GM19438 (cell line): ENCODE data around the gene ADD3.

ENCODE experiments used
- ATAC-seq: cut with Tn5 transposase; IDR thresholded peaks from one replicate; pipeline ENCODE4 v1.9.1; 2021; ENCODE audit warnings: low read depth; ENCODE audit not compliant: unreplicated experiment

The ADD3 gene

GRCh38 chr10:110169586-110169985, 161.8 kb downstream of the ADD3 start:
- ATAC-seq: no peak

- no peak for ATAC-seq
These were observed 162.6 kb downstream of the ADD3 start for GRCh38 chr10:110170142-110170971.

DNA sequence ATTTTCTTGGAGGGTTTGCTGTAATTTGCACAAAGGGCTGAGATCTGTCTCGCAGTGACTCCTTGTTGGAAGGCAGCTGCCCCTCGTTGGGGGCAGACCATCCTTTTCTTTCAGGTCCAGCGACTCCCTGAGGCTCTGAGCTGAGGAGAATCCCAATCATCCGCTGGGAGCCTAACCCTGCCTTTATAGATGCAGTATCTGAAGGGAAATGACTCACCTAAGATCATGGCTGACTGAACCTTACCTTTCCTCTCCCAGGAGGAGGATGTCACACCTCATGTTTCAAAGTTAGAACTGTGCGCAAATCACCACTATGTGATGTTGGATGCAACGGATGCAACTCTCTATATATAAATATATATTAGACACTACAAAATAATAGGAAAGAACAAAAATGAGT, 163.2 kb downstream of the ADD3 start:
- no peak for ATAC-seq

DNA sequence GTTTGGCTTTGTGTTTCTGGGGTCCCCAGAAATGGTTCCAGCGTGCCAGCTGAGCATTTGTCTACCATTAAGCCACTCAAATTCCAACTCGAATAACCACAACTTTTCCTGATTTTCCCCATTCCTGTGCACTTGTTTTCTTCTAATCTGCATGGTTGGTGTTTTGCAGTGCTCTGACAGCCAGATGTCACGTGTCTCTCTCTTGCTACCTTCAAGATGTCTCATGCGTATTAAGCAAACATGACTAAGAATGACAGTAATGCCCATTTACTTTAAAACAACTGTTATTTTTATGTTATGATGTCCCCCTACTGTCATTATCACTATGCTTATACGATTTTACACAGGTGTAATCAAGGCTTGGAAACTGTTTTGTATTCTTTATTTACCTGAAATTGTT, 164.4 kb downstream of the ADD3 start:
- no peak for ATAC-seq

- ATAC-seq: no peak
These were observed 166.4 kb downstream of the ADD3 start for GRCh38 chr10:110174201-110174600.

DNA sequence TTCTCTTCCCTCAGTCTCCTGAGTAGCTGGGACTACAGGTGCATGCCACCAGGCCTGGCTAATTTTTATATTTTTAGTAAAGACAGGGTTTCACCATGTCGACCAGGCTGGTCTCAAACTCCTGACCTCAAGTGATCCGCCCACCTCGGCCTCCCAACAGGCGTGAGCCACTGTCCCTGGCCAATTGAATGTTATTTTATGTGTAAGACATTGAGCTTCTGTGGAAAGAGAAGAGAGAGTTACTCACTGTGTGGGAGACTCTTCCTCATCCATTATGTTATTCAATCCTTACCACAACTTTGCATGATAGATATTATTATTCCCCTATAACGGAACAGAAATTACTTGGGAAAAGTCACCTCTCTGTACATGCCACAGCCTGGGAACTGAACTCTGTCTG, 167.0 kb downstream of the ADD3 start:
- ATAC-seq: no peak

DNA sequence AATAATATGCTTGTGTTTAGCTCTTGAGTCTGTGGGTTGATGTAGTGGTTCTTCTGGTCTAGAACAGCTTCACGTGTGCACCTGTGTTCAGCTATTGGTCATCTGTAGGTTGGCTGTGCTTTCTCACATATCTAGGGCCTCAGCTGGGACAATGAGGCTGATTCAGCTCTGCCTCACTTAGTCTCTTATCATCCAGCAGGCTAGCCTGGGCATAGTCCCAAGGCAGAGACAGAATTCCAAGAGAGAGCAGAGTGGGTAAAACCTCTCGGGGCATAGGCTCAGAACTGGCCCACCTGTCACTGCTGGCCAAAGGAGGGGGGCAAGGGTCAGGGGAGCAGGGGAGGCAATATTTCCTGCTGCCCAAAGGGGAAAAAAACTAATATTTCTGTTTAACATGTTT, 167.6 kb downstream of the ADD3 start:
- no peak for ATAC-seq

DNA sequence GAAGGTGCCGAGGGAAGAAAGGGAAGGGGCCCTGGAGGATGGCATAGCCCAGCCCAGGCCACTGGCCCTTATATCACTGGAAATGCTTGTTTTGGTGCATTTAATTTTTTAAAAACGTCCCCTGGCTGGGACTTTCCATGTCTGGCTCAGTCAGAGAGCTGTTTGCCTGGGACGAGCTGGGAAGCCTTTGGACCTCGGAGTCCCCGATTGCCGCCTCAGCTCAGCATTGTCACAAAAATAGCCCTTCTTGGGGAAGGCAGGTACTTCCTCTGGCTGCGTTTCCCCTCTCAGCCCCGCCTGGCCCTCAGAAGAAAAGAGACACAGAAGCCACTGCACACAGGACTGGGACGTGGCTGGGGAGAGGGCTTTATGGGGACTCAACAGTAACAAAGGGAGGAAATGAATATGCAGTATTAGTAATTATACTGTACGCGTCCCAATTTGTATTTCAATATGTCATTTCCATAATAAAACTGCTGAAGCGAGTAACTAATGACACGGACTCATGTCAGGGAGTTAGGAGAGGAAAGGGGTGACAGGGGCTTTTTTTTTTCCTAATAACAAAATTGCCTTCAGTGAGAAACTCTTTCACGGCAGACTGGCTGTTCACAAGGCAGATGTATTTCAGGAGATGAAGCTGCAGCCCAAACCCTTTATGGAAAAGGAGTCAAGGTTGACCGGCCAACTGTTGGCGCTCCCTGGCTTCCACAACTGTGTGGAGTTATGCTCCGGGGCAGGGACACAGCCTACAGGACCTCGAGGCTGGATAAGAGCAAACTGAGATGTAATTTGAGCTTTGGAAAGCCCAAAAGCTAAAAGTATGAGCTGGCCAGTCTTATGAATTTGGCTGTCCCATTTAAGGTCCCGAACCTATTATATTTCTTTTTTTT, 168.6 kb downstream of the ADD3 start:
- no peak for ATAC-seq

GRCh38 chr10:110179220-110179619, 171.4 kb downstream of the ADD3 start:
- no peak for ATAC-seq

DNA sequence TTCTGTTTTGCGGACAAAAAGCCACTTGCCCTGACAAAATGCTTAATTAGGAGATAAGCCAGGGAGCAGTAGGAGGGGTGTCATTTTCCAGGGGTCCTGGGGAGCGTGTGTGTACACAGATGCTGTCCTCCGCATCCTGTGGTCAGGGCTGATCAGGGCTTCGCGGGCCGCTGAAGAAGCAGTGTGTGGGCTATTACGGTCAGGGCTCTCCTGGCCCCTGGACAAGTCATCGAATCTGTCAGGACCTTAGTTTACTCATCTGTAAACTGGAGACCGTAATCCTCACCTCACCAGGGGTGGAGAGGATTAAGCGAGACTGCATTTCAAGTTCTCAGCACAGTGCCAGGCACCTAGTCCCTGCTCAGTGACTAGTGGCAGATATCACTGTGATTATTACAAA, 173.7 kb downstream of the ADD3 start:
- no peak for ATAC-seq

DNA sequence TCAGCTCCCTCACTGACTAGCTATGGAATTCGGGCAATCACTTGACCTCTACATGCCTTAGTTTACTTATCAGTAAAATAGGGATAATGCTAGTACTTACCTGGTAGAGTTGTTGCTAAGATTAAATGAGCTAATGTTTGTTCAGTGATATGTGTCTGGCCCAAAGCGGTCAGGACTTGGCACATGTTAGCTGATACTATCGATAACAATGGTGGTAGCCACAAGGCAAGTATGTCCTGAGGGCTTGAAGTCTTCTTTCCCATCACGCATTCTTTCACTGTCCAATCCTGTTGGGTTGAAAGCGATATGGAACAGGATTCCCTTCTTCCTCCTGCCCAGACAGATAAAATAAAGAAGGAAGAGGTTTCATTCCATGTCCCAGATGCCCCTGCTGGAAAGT, 174.1 kb downstream of the ADD3 start:
- ATAC-seq: no peak

DNA sequence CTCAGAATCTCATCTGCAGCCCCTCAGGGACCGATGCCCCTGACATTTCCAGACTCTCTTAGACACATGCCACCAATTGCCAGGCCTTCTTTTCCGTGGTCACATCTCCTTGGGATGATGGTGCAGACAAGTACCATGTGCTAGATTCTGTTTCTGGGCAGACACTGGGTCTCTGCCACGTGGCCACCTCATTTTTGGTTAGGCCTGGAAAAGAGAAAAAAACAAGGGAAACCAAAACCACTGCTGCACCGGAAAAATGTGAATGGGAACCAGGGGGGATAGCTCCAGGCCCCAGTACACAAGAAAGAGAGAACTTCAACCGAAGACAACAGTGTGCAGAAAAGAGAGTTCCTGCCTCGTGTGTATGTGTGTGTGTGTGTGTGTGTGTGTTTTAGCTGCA, 176.6 kb downstream of the ADD3 start:
- ATAC-seq: no peak
